Subcutaneous abdominal adipose tissue (tissue), 5 donors: ENCODE data around the gene SPRED2.

ENCODE experiments used
- H3K27ac ChIP-seq: one replicate; pipeline ENCODE4 v1.7.0; 2013; ENCODE audit warnings: low read depth, mild to moderate bottlenecking, inconsistent platforms, low read length, moderate library complexity
- H3K27me3 ChIP-seq, 5 donors: one replicate each; pipeline ENCODE4 v1.7.0; 2013; ENCODE audit warnings: low read length in 5 of 5, inconsistent platforms in 1 of 5; ENCODE audit not compliant: control insufficient read depth in 5 of 5, insufficient read depth in 4 of 5
- H3K36me3 ChIP-seq, 5 donors: one replicate each; pipeline ENCODE4 v1.7.0; 2013; ENCODE audit warnings: low read length in 5 of 5; ENCODE audit not compliant: control insufficient read depth in 5 of 5, insufficient read depth in 5 of 5
- H3K4me1 ChIP-seq, 5 donors: one replicate each; pipeline ENCODE4 v1.7.0; 2013; ENCODE audit warnings: low read length in 5 of 5, mild to moderate bottlenecking in 3 of 5, moderate library complexity in 1 of 5; ENCODE audit not compliant: control insufficient read depth in 5 of 5, insufficient read depth in 5 of 5
- H3K4me3 ChIP-seq, 5 donors: one replicate each; pipeline ENCODE4 v1.7.0; 2013; ENCODE audit warnings: low read length in 5 of 5, low read depth in 1 of 5
- H3K9ac ChIP-seq, 5 donors: one replicate each; pipeline ENCODE4 v1.7.0; 2013; ENCODE audit warnings: low read length in 5 of 5, mild to moderate bottlenecking in 4 of 5, moderate library complexity in 3 of 5
- H3K9me3 ChIP-seq, 5 donors: one replicate each; pipeline ENCODE4 v1.7.0; 2013; ENCODE audit warnings: low read length in 5 of 5; ENCODE audit not compliant: control insufficient read depth in 5 of 5
- donor health status: healthy.
- donor health status: healthy.
- donor health status: healthy.
- donor health status: healthy.
- donor health status: healthy.

SPRED2 gene

DNA sequence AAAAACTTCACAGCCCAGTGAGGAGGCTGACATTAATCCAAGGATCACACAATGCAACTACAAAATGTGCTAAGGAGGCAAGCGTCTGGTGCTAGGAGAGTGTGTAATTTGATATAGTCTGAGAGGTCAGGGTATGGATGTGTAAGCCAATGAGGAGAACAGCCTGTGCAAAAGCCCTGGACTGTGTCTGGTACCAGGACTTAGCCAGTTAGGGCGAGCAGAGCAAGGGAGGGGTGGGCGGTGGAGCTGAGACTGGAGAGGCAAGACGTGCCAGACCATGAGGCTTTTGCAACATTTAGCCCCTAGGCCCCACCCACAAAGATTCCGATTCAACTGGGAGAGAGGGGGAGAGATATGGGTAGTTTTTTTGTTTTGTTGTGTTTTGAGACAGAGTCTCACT lies 33.5 kb upstream of the SPRED2 start:
- H3K27ac ChIP-seq: no peak overlapping the region
- H3K27me3 ChIP-seq: no peaks in the 10 kb centered on the region
- H3K4me1 ChIP-seq: peaks cover 0 to 14% (median 5%) of the 10 kb centered on the region in 5 donors
- H3K36me3 ChIP-seq: no peaks in the 10 kb centered on the region
- H3K9me3 ChIP-seq: no peaks in the 10 kb centered on the region
- H3K9ac ChIP-seq: no peak overlapping the region
- no peak overlapping the region for H3K4me3 ChIP-seq

DNA sequence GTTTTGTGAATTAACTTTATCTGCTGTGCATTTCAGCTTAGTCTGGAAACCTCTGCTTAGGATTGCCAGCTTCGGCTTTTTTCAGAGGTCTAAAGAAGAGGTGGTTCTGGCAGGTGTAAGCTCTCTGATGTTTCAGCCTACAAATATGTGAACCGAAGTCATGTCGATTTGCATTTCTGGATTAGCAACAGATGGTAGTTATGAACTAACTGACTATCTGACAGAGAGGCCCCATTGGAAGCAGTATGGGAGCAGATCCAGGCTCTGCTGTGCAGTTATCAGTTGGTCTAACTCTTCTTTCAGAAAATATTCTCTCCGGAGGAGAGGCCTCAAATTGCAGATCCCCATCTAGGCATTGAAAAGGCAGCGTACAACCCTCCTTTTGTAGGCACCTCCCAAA lies 32.7 kb upstream of the SPRED2 start:
- Histone ChIP-seq H3K4me3 (no peak overlapping the region), H3K9ac (no peak overlapping the region), H3K4me1 (peaks cover 0 to 14% (median 5%) of the 10 kb centered on the region in 5 donors), H3K27me3 (no peaks in the 10 kb centered on the region), H3K27ac (no peak overlapping the region), H3K9me3 (no peaks in the 10 kb centered on the region), H3K36me3 (no peaks in the 10 kb centered on the region)

DNA sequence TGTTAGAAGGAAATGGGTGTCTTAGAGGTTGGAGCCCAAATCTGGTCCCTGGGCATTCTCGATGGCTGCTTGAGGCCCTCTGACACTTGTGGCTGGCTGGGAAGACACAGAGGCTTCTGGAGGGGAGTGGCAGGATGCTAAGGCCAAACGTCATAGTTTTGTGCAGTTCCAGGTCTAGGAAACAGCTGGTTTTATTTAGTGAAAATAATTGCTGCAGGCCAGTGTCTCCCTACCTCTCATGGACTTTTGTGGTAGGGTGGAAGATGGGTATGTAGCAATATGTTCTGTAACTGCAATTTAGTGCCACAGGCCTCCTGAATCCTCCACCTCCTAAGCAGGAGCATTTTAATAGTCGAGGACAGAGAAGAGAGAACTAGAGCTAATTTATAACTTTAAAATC lies 32.2 kb upstream of the SPRED2 start:
- H3K4me1 ChIP-seq: peaks cover 0 to 14% (median 5%) of the 10 kb centered on the region in 5 donors
- no peak overlapping the region for H3K4me3 ChIP-seq
- no peaks in the 10 kb centered on the region for H3K27me3 ChIP-seq

DNA sequence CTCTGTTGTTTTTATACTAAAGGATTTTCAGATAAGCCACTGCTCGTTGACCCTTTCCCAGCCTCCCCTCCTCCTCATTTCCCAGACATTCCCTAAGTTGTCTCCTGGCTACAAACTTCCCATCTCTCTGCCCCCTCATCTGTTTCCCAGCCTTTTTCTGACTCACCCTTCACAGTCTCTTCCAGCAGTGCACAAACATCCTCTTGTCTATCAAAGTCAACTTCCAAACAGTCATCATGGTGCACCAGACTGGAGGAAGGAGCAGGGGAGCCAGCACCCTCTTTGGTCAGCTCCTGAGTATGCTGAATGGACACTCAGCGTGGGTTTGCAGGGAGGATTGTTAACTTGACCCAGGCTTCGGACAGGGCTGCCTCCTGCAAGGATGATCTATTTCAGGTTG lies 26.6 kb upstream of the SPRED2 start:
- H3K9ac ChIP-seq: no peak overlapping the region
- peaks cover 0 to 2% (median 0%) of the 10 kb centered on the region in 5 donors for H3K27me3 ChIP-seq
- no peak overlapping the region for H3K27ac ChIP-seq
- no peaks in the 10 kb centered on the region for H3K36me3 ChIP-seq
- no peaks in the 10 kb centered on the region for H3K9me3 ChIP-seq
- no peak overlapping the region for H3K4me3 ChIP-seq
- H3K4me1 ChIP-seq: peaks cover 0 to 7% (median 0%) of the 10 kb centered on the region in 5 donors

More for the DNA sequence above, 32.2 kb upstream of the SPRED2 start:
- Histone ChIP-seq H3K9ac (no peak overlapping the region), H3K36me3 (no peaks in the 10 kb centered on the region), H3K27ac (no peak overlapping the region), H3K9me3 (no peaks in the 10 kb centered on the region)

DNA sequence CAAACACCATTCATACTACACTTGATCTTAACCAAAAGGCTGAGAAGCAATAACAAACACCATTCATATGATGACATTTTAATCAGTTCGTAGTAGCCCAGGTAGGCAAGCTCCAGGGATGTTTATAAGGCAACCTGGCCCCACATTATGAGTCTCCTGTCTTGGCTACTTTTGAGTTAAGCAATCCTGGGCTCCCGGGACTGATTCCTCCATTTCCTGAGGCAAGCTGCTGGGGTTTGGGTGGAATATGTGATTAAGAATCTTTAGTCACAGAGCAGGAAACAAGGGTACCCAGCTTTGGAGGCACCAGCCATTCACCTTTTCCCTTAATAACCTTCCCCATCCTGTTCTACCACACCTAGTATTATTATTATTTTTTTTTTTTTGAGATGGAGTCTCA lies 24.5 kb upstream of the SPRED2 start:
- Histone ChIP-seq H3K4me1 (peaks cover 0 to 6% (median 0%) of the 10 kb centered on the region in 5 donors), H3K27ac (no peak overlapping the region), H3K4me3 (no peak overlapping the region), H3K36me3 (no peaks in the 10 kb centered on the region), H3K27me3 (peaks cover 0 to 2% (median 0%) of the 10 kb centered on the region in 5 donors), H3K9me3 (no peaks in the 10 kb centered on the region), H3K9ac (no peak overlapping the region)

DNA sequence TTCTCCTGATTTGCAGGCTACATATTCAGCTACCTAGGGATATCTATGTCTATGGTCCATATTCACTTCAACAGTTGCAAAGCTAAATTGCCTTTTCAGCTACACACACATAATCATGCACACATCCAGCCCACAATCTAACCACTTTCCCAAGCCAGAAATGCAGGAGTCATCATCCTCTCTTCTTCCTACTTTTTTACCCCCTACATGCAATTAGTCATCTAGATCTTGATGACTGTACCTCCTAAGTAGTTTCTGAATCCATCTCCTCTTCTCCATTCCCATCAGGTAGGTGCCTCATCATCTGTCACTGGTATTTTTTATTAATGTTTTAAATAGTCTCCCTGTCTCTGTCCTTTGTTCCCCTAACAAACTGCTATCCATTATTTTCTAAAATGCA lies 23.7 kb upstream of the SPRED2 start:
- Histone ChIP-seq H3K9ac (no peak overlapping the region), H3K27me3 (peaks cover 0 to 2% (median 0%) of the 10 kb centered on the region in 5 donors), H3K36me3 (no peaks in the 10 kb centered on the region), H3K27ac (no peak overlapping the region), H3K4me1 (peaks cover 0 to 6% (median 0%) of the 10 kb centered on the region in 5 donors), H3K9me3 (no peaks in the 10 kb centered on the region), H3K4me3 (no peak overlapping the region)

DNA sequence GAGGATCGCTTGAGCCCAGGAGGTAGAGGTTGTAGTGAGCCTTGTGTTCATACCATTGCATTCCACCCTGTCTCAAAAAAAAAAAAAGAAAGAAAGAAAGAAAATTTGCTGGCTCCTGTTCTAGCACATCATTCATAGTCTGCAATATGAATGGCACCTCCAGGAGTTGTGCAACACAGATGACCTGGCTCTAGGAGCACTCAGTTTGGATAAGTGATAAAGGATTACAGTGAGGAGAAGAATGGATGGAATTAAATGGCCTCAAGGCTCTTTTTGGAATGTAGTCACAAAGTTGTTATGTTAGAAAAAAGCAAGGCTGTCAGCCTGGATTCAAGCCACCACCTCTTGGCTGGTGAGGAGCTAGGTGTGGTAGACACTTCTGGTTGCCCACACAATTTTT lies 21.5 kb upstream of the SPRED2 start:
- H3K9ac ChIP-seq: no peak overlapping the region
- H3K4me3 ChIP-seq: no peak overlapping the region
- H3K27ac ChIP-seq: no peak overlapping the region
- H3K27me3 ChIP-seq: no peaks in the 10 kb centered on the region
- no peaks in the 10 kb centered on the region for H3K36me3 ChIP-seq
- H3K4me1 ChIP-seq: peaks cover 0 to 6% (median 0%) of the 10 kb centered on the region in 5 donors
- no peaks in the 10 kb centered on the region for H3K9me3 ChIP-seq

DNA sequence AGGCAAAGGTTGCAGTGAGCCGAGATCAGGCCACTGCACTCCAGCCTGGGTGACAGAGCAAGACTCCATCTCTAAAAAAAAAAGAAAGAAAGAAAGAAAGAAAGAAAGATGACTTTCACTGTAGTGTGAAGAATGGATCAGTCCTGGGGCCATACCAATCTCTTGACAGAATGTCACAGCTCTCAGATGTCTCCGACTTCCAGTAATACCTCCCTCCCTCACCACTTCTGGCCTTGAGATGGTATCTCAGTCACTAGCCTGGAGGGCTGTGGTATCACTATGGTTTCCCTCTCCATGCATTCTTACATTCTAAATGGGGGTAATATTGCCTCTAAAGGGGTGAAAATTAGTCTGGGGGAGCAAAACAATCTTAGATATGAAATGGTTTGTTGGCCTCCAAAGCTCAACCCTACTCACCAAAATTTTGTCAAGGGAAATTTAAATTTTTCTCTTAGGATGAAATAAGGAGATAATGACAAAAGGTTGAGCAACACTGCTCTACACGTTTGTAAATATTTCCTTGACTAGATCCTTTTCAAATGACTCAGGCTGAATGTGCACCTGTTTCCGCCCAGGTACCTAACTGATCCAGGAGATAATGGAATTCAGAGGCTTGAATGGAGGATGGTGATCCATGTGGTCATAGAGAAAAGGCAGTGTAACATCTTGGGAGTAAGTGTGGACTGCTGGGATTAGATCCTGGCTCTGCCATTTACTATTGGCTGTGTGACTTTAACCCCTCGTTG lies 19.9 kb upstream of the SPRED2 start:
- H3K9ac ChIP-seq: no peak overlapping the region
- peaks cover 0 to 6% (median 0%) of the 10 kb centered on the region in 5 donors for H3K4me1 ChIP-seq
- no peaks in the 10 kb centered on the region for H3K27me3 ChIP-seq
- H3K4me3 ChIP-seq: no peak overlapping the region
- no peaks in the 10 kb centered on the region for H3K9me3 ChIP-seq
- no peak overlapping the region for H3K27ac ChIP-seq
- no peaks in the 10 kb centered on the region for H3K36me3 ChIP-seq

DNA sequence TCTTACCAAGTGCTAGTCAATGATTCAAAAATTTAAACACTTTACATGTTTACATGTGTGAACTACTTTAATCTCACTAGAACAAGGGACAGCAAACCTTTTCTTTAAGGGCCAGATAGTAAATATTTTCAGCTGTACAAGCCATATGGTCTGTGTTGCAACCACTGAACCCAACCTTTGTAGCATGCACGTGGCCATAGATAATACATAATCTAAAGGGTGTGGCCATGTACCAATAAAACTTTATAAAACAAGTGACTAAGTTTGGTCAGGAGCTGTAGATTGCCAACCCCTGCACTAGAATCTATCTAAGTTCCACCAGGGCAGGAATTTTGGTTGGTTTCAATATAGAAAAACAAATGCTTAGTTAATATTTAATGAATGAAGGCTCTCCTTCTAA lies 18.4 kb upstream of the SPRED2 start:
- H3K9ac ChIP-seq: no peak overlapping the region
- H3K36me3 ChIP-seq: no peaks in the 10 kb centered on the region
- no peak overlapping the region for H3K27ac ChIP-seq
- H3K9me3 ChIP-seq: no peaks in the 10 kb centered on the region
- H3K4me1 ChIP-seq: peaks cover 0 to 5% (median 0%) of the 10 kb centered on the region in 5 donors
- H3K27me3 ChIP-seq: no peaks in the 10 kb centered on the region
- no peak overlapping the region for H3K4me3 ChIP-seq

DNA sequence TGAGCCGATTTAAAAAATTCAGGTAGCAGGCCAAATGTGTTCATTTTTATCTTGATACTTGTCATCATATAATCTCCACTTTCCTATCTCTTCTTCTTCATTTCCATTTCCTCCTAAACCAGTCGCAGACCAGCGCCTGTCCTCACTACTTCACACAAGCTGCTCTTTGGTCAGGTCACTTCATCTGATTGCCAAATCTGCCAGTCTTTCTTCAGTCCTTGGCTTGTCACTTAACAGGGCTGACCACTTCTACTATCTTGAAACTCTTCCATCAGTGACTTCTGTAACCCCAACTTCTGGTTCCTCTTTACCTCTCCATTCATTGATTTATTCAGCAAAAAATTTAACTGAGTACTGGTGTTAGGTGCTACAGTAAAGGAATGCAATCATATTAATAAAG lies 18.0 kb upstream of the SPRED2 start:
- no peaks in the 10 kb centered on the region for H3K9me3 ChIP-seq
- H3K9ac ChIP-seq: no peak overlapping the region
- no peak overlapping the region for H3K27ac ChIP-seq
- H3K36me3 ChIP-seq: no peaks in the 10 kb centered on the region
- no peak overlapping the region for H3K4me3 ChIP-seq
- H3K4me1 ChIP-seq: peaks cover 0 to under 1% (median 0%) of the 10 kb centered on the region in 5 donors
- no peaks in the 10 kb centered on the region for H3K27me3 ChIP-seq
